ENCODE measurements around the gene SIKE1. TPM values are rescaled to one million over a fixed set of nuclear protein-coding genes. Genes with fewer than 3 reads are reported as not detected.

The SIKE1 gene
- total and polyA plus RNA-seq, 12 donors, result 20.8 to 38.2 (median 31.3) TPM

- WGBS, 2 donors, result 89 to 92% methylated on average over 11 of the region's 11 CpGs
- TF ChIP-seq CTCF (IDR thresholded peaks at IDR 0.05), result no peak
- DNase-seq (no peak), ATAC-seq (peak in 1 of 8 donors; percentile 34)
- peaks cover 0 to 96% (median 16%) of the 10 kb centered on the region in 9 donors for H3K36me3 ChIP-seq
- no peak overlapping the region for H3K27ac ChIP-seq
- H3K9me3 ChIP-seq, result no peaks in the 10 kb centered on the region
- intact Hi-C loops (cut with DNase I), result no loop called here
- H3K27me3 ChIP-seq, result no peaks in the 10 kb centered on the region
- H3K4me3 ChIP-seq, result no peak overlapping the region
- H3K4me1 ChIP-seq, result peaks cover 4 to 70% (median 46%) of the 10 kb centered on the region in 9 donors
Measured at GRCh38 chr1:114741963-114742746, 38.3 kb downstream of the SIKE1 start.

- Histone ChIP-seq H3K4me3 (no peak overlapping the region), H3K27me3 (no peaks in the 10 kb centered on the region), H3K4me1 (peaks cover 0 to 52% (median 29%) of the 10 kb centered on the region in 9 donors), H3K27ac (no peak overlapping the region), H3K9me3 (no peaks in the 10 kb centered on the region), H3K36me3 (peaks cover 0 to 96% (median 34%) of the 10 kb centered on the region in 9 donors)
- DNase-seq (no peak), ATAC-seq (no peak)
- intact Hi-C loops (cut with DNase I), result no loop called here
- 96 to 99% methylated on average over 1 of the region's 1 CpG for WGBS, 2 donors
- TF ChIP-seq CTCF (IDR thresholded peaks at IDR 0.05), result no peak
Measured at GRCh38 chr1:114740331-114740730, 40.2 kb downstream of the SIKE1 start.

GRCh38 chr1:114737314-114737849 is 43.1 kb downstream of the SIKE1 start:
- no peaks in the 10 kb centered on the region for H3K27me3 ChIP-seq
- peaks cover 0 to 100% (median 57%) of the 10 kb centered on the region in 9 donors for H3K36me3 ChIP-seq
- no peak overlapping the region for H3K4me3 ChIP-seq
- ATAC-seq (no peak), DNase-seq (no peak)
- peaks cover 0 to 24% (median 5%) of the 10 kb centered on the region in 9 donors for H3K4me1 ChIP-seq
- H3K27ac ChIP-seq, result no peak overlapping the region
- H3K9me3 ChIP-seq, result no peaks in the 10 kb centered on the region
- WGBS, 2 donors, result 96 to 97% methylated on average over 6 of the region's 6 CpGs
- intact Hi-C loops (cut with DNase I), result no loop called here
- no peak for TF ChIP-seq CTCF (IDR thresholded peaks at IDR 0.05)

GRCh38 chr1:114735479-114735878 is 45.0 kb downstream of the SIKE1 start:
- Histone ChIP-seq H3K27me3 (no peaks in the 10 kb centered on the region), H3K36me3 (peaks cover 0 to 100% (median 73%) of the 10 kb centered on the region in 9 donors), H3K9me3 (no peaks in the 10 kb centered on the region), H3K27ac (no peak overlapping the region), H3K4me3 (no peak overlapping the region), H3K4me1 (peaks cover 0 to 8% (median under 1%) of the 10 kb centered on the region in 9 donors)
- 86 to 94% methylated on average over 1 of the region's 1 CpG for WGBS, 2 donors
- ATAC-seq, result no peak
- DNase-seq, result no peak
- TF ChIP-seq CTCF (IDR thresholded peaks at IDR 0.05), result no peak
- intact Hi-C loops (cut with DNase I), result no loop called here

Data from heart right ventricle (tissue), 16 donors.